Body of pancreas (tissue), 4 donors: ENCODE data around the gene ANTKMT. TPM values are rescaled to one million over a fixed set of nuclear protein-coding genes. Genes with fewer than 3 reads are reported as not detected.
A peak's percentile ranks its signal among the peaks of the same experiment; 100 is the strongest.

Experiments
- ATAC-seq: fragments of 150-250 bp; one replicate; pipeline ENCODE4 v1.9.1; 2016
- DNase-seq, 4 donors: peaks; one replicate each; pipeline ENCODE4 v3.0.0-alpha.2; 2019
- H3K27ac ChIP-seq, 4 donors: fragments of 200-600 bp; sonication (generic); 1 replicate in 3 of 4; 2 replicates in 1 of 4; pipeline versions ENCODE4 v1.5.1 to v1.6.1; 2016 to 2019; ENCODE audit warnings: mild to moderate bottlenecking in 1 of 4, mixed read lengths in 1 of 4, moderate library complexity in 1 of 4
- H3K27me3 ChIP-seq, 2 donors: fragments of 200-600 bp; sonication (generic); one replicate each; pipeline ENCODE4 v1.6.0; 2016; ENCODE audit warnings: mild to moderate bottlenecking in 1 of 2
- H3K36me3 ChIP-seq, 2 donors: fragments of 200-600 bp; sonication (generic); replicated peaks in 1 of 2; 2 replicates each; pipeline ENCODE4 v1.5.1; 2016; ENCODE audit warnings: low read depth in 2 of 2; ENCODE audit not compliant: insufficient read depth in 1 of 2
- H3K4me1 ChIP-seq: fragments of 200-600 bp; sonication (generic); one replicate; pipeline ENCODE4 v1.6.0; 2016
- H3K4me3 ChIP-seq, 2 donors: fragments of 200-600 bp; sonication (generic); 1 replicate in 1 of 2; 2 replicates in 1 of 2; pipeline ENCODE4 v1.5.1; 2016 to 2019
- H3K9me3 ChIP-seq, 3 donors: fragments of 200-600 bp; sonication (generic); 1 replicate in 2 of 3; 2 replicates in 1 of 3; pipeline ENCODE4 v1.5.1; 2016
- CTCF ChIP-seq, 7 experiments: fragments of 450-650 bp in 4 of 7; fragments of 200-600 bp in 3 of 7; sonication (generic) in 3 of 7; IDR thresholded peaks; one replicate each; pipeline ENCODE4 v1.5.1; 2016 to 2019; ENCODE audit warnings: antibody characterized with exemption in 7 of 7
- POLR2A ChIP-seq, 3 donors: fragments of 450-650 bp; IDR thresholded peaks; one replicate each; pipeline ENCODE4 v1.6.1; 2016; ENCODE audit warnings: antibody characterized with exemption in 3 of 3, mild to moderate bottlenecking in 2 of 3
- WGBS, 2 donors: methylation state at CpG; one replicate each; pipeline ENCODE4 v1.1.5; 2017; 5-methylcytosine and 5-hydroxymethylcytosine counted together
- intact Hi-C: fragments of 100-400 bp; cut with DNase I; formaldehyde crosslinking; loops from one replicate; pipeline ENCODE4 v1.15.1; 2023
- total RNA-seq, 2 donors: library from RNA; depleted of rRNA; stranded (reverse); fragments of >200 nt; gene quantifications; one replicate each; pipeline ENCODE4 v1.1.0, GENCODE V29; 2016

Gene ANTKMT
- total RNA-seq, 2 donors from 2014 or later = 71.6 to 189 TPM

GRCh38 chr16:681746-682427, 39.1 kb upstream of the ANTKMT start:
- Histone ChIP-seq H3K9me3 (no peaks in the 10 kb centered on the region), H3K36me3 (peaks cover 7 to 12% of the 10 kb centered on the region in 2 donors), H3K27ac (peak overlapping the region in 1 of 4 donors; percentile 95), H3K27me3 (no peaks in the 10 kb centered on the region), H3K4me3 (no peak overlapping the region), H3K4me1 (peaks cover 63% of the 10 kb centered on the region)
- no peak for TF ChIP-seq POLR2A (IDR thresholded peaks at IDR 0.05)
- TF ChIP-seq CTCF (IDR thresholded peaks at IDR 0.05) = no peak
- intact Hi-C loops = no loop called here
- WGBS, 2 donors = 59 to 72% methylated on average over 17 to 26 of the region's 28 CpGs
- peak in 1 of 4 donors; percentile 42 for DNase-seq
- no peak for ATAC-seq

- H3K27ac ChIP-seq = peak overlapping the region in 2 of 4 donors; percentile 88 to 89
Measured at GRCh38 chr16:682493-683395, 38.2 kb upstream of the ANTKMT start.

GRCh38 chr16:683396-684070, 37.4 kb upstream of the ANTKMT start:
- DNase-seq (peak in 2 of 4 donors; percentile 32 to 40), ATAC-seq (no peak)
- TF ChIP-seq POLR2A (IDR thresholded peaks at IDR 0.05) (no peak), CTCF (IDR thresholded peaks at IDR 0.05) (no peak)
- H3K27ac ChIP-seq = peak overlapping the region; percentile 33 to 89 (median 66)
- H3K4me3 ChIP-seq = peak overlapping the region; percentile 26 to 34
- no peaks in the 10 kb centered on the region for H3K27me3 ChIP-seq
- H3K4me1 ChIP-seq = peaks cover 63% of the 10 kb centered on the region
- H3K36me3 ChIP-seq = peaks cover 11 to 12% of the 10 kb centered on the region in 2 donors
- H3K9me3 ChIP-seq = no peaks in the 10 kb centered on the region
- intact Hi-C loops = no loop called here
- 7 to 11% methylated on average over 5 to 56 of the region's 57 CpGs for WGBS, 2 donors

More at GRCh38 chr16:682493-683395, 38.2 kb upstream of the ANTKMT start:
- ATAC-seq = no peak
- H3K4me3 ChIP-seq = no peak overlapping the region
- H3K27me3 ChIP-seq = no peaks in the 10 kb centered on the region
- H3K4me1 ChIP-seq = peaks cover 63% of the 10 kb centered on the region
- 56 to 74% methylated on average over 14 to 36 of the region's 36 CpGs for WGBS, 2 donors
- TF ChIP-seq POLR2A (IDR thresholded peaks at IDR 0.05) (no peak), CTCF (IDR thresholded peaks at IDR 0.05) (no peak)
- no peaks in the 10 kb centered on the region for H3K9me3 ChIP-seq
- H3K36me3 ChIP-seq = peaks cover 11 to 12% of the 10 kb centered on the region in 2 donors
- DNase-seq = no peak
- intact Hi-C loops = no loop called here

- Histone ChIP-seq H3K27me3 (no peaks in the 10 kb centered on the region), H3K9me3 (no peaks in the 10 kb centered on the region), H3K4me1 (peaks cover 64% of the 10 kb centered on the region), H3K27ac (peak within 1 kb of the TSS; percentile 45 to 89 (median 68)), H3K4me3 (peak within 1 kb of the TSS; percentile 26 to 49), H3K36me3 (peaks cover 11 to 12% of the 10 kb centered on the region in 2 donors)
- peak; percentile 97 to 98 (median 97) for DNase-seq
- TF ChIP-seq CTCF (IDR thresholded peaks at IDR 0.05) (no peak), POLR2A (IDR thresholded peaks at IDR 0.05) (peak; percentile 27 to 70 (median 65))
- WGBS, 2 donors = 0 to 1% methylated on average over 14 to 84 of the region's 91 CpGs
- intact Hi-C loops = no loop called here
- ATAC-seq = peak; percentile 80
Measured at GRCh38 chr16:684071-684794, 36.7 kb upstream of the ANTKMT start, which contains the start of gene JMJD8. Gene JMJD8, minus strand, starts transcription at chr16:684334. Its CDS starts 15 bp downstream, at chr16:684319.
